HG02759 (cell line): ENCODE data around the gene GJC1.
"Not testable (repeated sequence)": the region's sequence is repeated elsewhere in the genome, so short reads cannot be mapped to it uniquely, and the experiment has no call there.

Experiments
- ATAC-seq: cut with Tn5 transposase; IDR thresholded peaks from one replicate; pipeline ENCODE4 v1.9.1; 2021; ENCODE audit warnings: mild to moderate bottlenecking, moderate library complexity; ENCODE audit not compliant: unreplicated experiment

Gene GJC1

DNA sequence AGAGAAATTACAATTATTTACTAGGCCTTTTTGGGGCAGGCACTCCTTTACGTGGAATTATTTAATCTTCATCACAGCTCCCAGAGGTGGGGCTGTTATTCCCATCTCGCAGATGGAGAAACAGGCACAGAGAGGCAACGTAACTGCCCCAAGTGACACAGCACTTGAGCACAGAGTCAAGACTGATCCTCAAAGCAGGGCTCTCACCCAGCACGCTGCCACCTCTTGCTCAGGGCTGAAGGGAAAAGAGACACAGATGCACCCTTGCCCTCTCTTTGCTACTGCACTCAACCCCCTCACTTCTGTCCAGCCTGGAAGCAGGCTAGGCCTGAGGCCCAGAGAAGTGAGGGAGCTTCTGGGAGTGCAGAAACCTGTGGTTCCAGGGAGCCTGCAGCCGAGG is 66.9 kb downstream of the GJC1 start:
- ATAC-seq, result no peak

DNA sequence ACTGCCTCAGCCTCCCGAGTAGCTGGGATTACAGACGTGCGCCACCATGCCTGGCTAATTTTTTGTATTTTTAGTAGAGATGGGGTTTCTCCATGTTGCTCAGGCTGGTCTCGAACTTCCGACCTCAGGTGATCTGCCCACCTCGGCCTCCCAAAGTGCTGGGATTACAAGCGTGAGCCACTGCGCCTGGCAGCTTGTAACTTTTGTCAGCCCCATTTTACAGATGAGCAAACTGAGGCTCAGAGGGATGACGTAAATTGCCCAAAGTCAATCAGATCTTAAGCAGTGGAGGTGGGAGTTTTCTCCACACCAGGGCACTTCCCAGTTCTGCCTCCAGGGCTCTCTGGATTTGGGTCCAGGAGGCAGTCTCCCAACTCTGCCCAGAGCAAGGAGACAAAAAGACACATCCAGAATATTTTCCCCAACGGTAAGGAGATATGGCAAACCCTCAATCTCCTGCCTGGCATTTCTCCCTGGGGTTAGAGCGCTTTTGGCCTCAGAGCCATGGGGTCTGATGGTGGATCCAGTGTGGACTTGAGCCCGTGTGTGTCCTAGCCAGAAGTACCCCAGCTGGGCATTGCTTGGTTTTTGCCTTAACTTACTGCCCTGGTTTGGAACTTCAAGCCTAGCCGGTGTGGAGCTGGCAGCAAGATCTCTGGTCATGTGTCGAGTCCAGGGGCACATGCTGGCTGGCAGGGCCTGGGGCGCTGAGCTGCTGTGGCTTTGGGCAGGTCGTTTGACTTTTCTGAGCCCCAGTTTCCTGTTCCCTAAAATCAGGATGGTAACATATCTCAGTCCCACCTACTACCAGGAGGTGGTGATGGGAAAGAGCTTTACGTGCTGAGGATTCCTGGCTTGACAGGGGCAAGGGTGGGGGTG is 67.9 kb downstream of the GJC1 start:
- ATAC-seq, result no peak

DNA sequence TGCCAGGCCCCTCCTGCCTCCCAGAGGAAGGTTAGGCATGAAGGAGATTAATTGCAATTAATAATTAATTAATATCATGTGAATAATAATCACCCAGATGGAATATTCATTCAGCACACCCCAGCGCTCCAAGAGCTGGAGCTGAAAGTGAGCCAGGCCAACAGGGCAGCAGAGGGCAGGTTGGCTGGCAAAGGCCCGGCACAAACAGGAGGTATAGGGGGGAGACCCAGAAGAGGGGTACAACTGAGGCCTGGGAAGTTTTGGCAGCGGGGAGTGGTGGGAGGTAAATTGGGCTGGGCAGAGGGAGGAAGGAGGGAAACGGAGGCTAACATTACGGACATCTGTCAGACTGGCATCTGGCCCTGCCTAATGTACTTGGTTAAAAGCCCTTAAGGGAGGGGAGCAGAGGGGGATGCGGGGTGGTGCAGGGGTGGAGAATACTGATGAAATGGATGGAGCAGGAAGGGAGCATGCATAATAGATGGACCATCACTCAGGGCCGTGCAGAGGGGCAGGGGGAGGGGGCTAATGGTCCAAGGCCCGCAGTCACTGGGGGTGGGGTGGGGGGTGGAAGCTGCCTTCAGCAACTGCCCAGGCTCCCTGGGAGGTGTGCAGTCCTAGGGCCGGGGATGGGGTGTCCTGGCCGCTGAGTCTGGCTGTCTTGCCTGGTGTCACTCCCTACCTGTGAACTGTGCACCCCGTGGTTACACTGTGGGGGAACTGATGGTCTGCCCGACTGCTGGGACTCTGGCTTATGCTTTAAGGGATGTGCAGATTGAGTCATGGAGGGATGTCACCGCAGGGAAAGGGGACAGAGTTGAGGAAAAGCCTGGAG is 69.4 kb downstream of the GJC1 start:
- no peak for ATAC-seq

DNA sequence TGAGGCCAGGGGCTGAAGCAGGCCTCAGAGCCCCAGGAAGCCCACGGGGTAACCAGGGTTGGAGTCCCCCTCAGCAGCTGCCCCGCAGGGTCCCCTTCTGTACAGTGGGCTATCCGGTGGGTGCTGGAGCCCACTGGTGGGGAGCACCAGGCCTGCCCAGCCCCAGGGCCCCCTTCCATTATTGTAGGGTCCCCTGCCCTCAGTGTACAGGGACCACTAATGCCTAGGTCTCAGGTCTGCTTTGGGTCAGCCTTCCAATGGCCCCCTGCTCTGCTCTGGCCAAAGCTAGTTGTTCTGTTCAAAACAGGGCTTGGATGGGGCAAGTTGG is 70.2 kb downstream of the GJC1 start:
- ATAC-seq, result no peak

DNA sequence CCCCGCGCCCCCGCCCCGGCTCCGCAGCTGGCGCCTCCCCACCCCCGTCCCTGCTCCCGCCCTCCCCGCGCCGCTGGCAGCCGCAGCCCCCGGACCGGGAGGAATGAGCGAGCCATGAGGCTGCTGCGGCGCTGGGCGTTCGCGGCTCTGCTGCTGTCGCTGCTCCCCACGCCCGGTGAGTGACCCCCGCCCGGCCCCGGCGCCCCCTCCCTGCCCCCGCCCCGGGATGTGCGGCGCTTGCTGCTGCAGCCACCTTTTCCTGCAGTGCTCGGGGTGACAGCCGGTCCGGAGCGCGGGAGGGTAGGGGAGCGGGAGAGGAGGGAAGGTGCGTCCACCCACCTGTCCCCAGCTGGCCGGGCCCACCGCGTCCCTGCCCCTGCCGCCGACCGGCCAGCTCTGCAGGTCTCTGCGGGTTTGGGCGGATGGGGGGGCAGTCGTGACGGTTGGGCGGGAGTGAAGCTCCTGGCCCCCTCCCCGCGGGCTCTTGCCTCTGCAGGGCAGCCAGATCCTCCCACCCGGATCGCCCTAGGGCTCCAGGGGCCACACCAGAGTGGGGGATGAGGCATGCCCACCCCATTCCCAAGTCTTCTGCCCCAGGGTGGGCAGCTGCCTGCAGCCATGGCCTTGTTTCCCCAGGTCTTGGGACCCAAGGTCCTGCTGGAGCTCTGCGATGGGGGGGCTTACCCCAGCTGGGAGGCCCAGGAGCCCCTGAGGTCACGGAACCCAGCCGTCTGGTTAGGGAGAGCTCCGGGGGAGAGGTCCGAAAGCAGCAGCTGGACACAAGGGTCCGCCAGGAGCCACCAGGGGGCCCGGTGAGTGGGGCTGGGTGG is 70.8 kb downstream of the GJC1 start:
- no peak for ATAC-seq

DNA sequence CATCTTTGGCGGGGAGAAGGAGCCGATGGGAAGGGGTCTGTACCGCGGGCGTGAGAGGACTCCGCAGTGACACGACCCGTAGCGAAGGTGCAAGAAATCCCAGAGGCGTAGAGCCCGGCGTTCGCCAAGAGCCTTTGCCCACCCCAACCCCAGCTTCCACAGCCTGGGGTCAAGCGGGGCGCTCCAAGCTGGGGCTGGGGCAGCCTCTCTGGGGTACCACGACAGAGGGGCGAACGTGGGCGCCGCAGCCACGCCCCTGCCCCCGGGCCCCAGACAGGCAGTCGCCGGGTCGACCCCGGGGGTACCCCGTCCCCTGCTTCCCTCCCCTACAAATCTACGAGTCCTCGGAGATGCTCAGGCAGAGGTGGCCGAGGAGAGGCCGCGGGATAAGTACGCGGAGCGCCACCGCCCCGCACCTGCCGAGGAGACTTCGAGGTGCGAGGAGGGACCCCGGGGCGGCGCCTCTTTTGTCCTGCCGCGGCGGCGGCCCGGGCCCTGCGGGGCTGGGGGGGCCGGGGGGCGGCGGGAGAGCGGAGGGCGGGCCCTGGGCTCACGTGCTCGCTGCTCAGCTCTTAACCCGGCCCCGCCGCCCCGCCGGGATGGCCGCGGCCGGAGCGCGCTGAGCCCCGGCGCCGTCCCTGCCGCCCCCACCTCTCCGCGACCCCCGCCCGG is 71.5 kb downstream of the GJC1 start, which contains the start of gene ADAM11:
TSS of gene ADAM11 (plus strand) at position 575 of the 672 bp plus-strand sequence. CDS start 212 bp downstream, outside the sequence.
- no peak for ATAC-seq

DNA sequence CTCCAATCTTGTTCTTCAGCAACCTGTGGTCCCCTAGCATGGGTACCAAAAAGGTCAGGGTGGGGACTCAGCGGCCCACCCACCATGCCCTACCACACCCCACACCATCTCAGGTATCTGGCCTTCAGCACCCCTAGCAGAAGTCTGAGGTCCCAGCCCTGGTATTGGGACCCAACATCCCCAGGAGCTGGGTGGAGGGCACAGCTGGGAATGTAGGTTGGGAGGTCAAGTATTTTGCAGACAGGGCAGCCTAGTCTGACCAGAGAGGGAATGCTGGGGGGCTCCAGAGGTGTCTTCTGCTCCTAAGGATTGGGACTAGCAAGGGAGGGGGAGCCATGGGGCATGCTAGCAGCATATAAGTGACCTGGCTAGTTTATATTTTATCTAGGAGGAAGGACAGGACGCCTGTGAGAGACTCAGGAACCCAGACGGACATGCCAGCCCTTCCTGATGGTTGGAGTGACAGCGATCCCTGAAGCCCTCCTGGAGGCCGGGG is 72.1 kb downstream of the GJC1 start:
- ATAC-seq, result no peak

DNA sequence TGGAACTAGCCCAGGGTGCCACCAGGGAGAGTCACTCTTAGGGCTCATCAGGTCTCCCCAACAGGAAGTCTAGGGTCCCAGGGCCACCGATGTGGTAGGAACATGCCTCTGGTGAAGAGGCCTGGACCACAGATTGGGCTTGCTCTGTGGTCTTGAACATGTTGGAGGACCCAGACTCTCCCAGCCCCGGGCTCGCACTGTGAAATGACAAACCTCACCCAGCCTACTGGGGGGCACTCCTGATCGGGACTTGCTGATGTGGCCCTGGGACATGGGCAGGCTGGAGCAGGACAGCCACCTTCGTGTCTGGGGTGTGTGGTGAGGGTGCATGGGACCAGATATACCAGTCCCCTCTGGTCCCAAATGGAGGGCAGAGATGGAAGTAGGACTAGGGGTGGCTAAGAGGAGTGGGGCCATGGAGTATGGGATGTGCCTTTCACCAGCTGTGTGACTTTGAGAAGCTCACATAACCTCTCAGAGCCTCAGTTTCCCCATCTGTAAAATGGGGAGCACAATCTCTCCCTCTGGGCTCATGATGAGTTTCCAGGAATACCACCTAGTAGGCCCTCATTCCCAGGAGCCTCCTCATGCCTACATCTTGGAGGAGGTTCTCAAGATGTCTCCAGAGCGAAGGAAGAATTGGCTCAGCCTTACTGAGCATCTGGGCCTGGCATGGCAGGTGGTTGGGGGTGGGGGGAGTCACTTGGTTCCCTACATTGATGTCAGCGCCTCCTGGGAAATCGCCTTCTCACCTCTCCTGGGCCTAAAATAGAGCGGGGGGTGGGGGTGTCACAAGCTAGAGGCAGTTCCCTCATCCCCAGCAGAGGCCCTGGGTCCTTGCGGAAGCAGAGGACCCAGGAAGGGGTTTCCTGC is 72.8 kb downstream of the GJC1 start:
- no peak for ATAC-seq

DNA sequence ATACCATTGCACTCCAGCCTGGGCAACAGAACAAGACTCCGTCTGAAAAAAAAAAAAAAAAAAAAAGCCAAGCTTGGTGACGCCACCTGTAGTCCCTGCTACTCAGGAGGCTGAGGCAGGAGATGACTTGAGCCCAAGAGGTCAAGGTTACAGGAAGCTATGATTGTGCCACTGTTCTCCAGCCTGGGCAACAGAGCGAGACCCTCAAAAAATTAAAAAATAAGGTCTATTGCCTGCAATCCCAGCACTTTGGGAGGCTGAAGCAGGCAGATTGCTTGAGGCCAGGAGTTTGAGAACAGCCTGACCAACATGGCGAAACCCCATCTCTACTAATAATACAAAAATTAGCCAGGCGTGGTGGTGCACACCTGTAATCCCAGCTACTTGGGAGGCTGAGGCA is 74.9 kb downstream of the GJC1 start:
- not testable (repeated sequence) for ATAC-seq

DNA sequence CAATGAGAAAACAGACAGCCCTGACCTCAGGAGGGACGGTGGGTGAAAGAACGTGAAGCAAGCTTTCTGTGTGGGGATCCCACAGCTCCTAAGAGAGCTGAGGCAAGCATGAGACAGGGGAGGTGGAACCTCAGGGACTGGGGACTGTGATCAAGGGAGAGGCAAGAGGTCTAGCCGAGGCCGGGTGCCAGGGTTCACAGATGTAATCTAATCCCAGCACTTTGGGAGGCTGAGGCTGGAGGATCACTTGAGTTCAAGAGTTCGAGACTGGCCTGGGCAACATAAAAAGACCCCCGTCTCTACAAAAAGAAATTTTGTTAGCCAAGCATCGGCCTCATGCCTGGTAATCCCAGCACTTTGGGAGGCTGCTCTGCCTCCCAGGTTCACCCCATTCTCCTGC is 75.8 kb downstream of the GJC1 start:
- no peak for ATAC-seq

DNA sequence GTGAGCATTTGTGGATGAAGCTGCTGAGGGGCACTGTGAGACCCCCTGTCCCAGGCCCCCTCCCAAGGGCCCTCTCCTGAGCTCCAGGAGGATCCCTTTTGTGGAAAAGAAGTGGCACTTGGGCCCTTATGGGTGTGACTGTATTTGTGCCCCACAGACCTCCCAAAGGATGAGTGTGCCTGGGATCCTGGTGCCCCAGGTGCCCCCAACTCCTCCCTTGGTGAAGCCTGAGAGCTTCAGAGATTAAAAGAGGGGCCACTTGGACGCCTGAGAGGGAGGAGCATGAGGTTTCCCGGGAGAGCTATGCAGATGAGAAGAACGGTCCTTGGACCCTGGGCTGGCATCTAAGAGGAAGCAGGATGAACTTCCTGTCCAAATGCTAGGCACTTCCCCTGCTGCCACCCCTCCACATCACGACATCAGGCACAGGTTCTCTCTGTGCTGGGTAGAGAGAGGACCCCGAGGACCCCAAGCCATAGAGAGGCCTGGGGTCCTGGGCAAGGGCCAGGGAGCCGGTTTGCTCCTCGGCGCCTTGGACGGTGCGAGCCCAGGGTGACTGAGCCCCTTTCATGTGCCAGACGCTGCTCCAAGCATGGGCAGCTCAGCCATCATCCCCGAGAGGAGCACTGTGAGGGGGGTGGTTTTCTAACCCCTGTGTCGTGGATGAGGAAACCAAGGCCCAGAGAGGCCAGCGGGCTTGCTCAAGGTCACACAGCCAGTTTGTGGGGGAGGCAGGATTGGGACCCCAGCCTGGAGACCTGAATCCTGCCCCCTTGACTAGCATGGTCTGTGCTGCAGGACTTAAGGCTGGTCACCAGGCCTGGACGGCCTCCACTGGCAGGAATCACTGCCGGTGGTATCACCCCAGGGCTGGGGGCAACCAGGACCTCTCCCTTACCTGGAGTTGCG is 76.9 kb downstream of the GJC1 start:
- no peak for ATAC-seq

DNA sequence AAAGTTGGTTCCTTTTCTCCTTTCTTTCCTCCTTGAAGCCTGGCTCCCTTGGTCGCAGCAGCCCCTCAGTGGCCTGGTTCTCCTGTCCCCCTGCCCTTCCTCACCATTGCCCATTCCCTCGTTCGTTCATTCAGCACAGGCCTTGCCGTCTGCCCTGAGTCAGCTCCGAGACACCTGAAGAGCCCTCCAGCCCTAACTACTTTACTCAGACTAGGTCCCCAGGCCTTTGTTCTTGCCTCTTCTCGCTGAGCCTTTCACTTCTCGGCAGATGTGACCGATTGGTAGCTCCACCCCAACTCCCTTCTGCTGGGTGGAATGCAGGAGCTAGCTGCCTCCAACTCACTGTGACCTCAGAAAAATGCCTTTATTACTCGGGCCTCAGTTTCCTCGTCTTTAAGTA is 78.3 kb downstream of the GJC1 start:
- no peak for ATAC-seq

DNA sequence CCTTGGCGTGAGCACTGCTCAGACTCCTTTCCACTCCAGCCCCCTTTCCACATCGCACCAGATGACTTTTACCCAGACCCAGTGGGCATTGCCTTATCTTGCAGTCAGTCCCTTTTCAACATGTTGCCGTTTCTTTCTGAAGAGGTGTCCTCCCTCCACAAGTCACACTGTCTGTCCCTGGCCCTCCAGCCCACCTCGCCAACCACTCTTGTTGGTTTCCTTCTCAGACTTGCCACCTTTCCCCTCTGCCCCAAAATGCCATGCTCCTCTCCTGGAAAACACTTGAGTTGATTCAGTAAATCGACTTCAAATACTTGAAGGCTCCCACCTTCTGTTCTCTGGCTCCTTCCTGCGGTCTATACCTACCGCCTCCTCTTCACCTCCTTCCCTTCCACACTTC is 78.8 kb downstream of the GJC1 start:
- no peak for ATAC-seq

DNA sequence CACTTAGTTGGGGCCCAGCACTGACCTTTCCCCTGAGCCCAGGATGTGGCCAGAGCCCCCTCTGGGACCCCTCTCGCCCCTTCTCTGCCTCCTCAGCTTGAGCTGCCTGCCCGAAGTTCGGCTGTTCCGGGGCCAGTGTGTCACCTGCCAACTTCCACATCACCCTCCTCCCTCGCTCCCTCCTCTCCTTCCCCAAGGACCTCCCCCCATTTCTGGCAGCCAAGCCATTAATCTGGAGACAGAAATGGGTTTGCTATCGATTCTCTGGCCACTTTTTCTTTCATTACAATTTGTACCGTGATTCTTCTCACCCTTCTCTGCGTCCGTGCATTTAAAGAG is 80.1 kb downstream of the GJC1 start:
- ATAC-seq, result no peak

DNA sequence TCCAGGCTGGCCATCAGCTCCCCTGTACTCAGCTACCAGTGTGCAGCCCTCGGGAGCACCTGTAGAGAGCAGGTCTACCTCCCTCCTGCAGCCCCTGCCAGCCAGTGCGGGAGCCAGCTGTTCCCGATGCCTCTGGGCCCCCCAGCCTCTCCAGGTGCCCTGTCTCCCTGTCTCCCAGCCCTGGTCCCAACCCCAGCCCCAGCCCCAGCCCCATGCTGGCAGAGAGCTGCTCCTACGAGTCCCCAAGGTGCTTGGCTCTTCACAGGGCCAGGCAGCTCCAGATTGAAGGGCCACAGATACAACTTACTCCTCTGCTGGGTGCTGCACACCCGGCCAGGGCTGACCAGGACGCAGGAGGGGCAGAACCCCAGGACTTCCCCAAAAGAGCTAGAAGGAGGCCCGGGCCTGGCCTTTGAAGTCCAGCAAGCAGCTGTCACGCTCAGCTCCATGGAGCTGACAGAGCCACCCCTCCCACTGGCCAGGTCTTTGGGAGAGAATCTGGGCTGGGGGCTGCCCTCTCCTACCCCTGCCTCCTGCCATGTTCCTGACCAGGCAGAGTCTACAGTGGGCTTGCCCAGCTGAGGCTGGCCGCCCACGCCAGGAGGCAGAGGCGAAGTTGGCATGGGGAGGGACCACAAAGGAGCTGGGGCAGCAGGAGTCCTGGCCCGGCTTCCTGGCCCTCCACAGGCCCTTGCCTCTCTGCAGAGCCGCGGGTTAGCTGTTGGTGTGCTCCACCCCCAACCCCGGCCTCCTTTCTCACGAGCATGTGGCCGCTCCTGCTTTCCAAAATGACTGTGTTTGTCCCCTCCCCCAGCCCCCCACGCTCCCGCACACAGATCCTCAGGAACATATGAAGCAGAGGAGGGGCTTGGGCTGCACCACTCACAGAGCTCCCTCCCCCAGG is 80.8 kb downstream of the GJC1 start:
- no peak for ATAC-seq
